ENCODE results near the gene ARHGEF10L.

DNA sequence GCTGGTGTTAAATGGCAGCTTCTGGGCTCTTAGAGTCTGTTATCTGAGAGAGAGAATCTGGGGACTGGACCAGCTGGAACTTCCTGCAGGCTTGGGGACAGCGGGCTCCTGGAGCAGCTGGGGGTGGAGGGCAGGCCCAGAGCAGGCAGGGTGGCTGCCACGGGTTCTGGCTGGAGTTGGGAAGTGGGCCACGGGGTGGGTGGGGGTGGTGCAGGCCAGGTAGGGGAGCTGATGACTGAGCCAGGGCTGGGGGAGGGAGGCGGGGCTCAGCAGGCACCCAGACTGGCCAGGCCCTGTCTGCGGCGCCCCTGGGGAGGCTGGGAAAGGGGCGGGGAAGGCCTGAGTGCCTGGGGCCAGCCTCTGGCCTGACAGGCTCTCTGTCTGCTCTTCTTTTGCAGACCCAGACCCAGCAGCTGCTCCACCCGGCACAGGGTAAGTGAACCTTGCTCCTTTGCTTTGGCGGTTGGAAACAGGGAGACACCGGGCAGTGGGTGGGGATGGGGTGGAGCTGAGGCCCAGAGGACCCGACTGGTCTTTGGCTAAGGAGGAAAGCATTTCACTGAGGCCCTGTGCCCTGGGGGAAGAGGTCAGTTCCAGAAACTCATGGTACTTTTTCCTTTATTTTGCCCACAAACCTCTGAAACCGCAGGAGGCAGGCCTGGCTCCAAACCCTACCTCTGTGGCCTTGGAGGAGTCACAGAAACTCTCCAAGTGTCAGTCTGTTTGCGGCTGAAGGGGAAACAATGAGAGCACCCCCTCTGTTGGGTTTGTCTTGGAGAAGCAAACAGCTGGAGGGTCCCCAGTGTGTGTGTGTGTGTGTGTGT is 48.8 kb downstream of the ARHGEF10L start:
- TF ChIP-seq POLR2AphosphoS5 (IDR thresholded peaks at IDR 0.05) = no peak
- TF ChIP-seq, protein P1, sequence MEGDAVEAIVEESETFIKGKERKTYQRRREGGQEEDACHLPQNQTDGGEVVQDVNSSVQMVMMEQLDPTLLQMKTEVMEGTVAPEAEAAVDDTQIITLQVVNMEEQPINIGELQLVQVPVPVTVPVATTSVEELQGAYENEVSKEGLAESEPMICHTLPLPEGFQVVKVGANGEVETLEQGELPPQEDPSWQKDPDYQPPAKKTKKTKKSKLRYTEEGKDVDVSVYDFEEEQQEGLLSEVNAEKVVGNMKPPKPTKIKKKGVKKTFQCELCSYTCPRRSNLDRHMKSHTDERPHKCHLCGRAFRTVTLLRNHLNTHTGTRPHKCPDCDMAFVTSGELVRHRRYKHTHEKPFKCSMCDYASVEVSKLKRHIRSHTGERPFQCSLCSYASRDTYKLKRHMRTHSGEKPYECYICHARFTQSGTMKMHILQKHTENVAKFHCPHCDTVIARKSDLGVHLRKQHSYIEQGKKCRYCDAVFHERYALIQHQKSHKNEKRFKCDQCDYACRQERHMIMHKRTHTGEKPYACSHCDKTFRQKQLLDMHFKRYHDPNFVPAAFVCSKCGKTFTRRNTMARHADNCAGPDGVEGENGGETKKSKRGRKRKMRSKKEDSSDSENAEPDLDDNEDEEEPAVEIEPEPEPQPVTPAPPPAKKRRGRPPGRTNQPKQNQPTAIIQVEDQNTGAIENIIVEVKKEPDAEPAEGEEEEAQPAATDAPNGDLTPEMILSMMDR (IDR thresholded peaks at IDR 0.05) = no peak

Measured in prostate gland (tissue), 2 donors.